Testis (tissue), 3 donors: ENCODE measurements around the gene ACSBG1. TPM values are rescaled to one million over a fixed set of nuclear protein-coding genes. Genes with fewer than 3 reads are reported as not detected.

ENCODE experiments used
- DNase-seq: peaks from one replicate; pipeline ENCODE4 v3.0.0-alpha.2; 2019
- H3K27ac ChIP-seq, 2 donors: fragments of 200-600 bp; sonication (generic); one replicate each; pipeline ENCODE4 v1.5.1; 2019
- H3K27me3 ChIP-seq: fragments of 200-600 bp; sonication (generic); one replicate; pipeline ENCODE4 v1.5.1; 2019
- H3K36me3 ChIP-seq: fragments of 200-600 bp; sonication (generic); one replicate; pipeline ENCODE4 v1.5.1; 2017; ENCODE audit warnings: low read depth; ENCODE audit errors: missing control alignments
- H3K4me1 ChIP-seq: fragments of 200-600 bp; sonication (generic); one replicate; pipeline ENCODE4 v1.5.1; 2019
- H3K4me3 ChIP-seq, 2 donors: fragments of 200-600 bp; sonication (generic); one replicate each; pipeline ENCODE4 v1.5.1; 2017 to 2019
- H3K9me3 ChIP-seq: fragments of 200-600 bp; sonication (generic); one replicate; pipeline ENCODE4 v1.5.1; 2017
- CTCF ChIP-seq, 3 experiments: fragments of 450-650 bp in 2 of 3; fragments of 200-600 bp in 1 of 3; sonication (generic) in 1 of 3; IDR thresholded peaks; one replicate each; pipeline ENCODE4 v1.5.1; 2016 to 2019; ENCODE audit warnings: antibody characterized with exemption in 3 of 3, mild to moderate bottlenecking in 2 of 3, moderate library complexity in 1 of 3
- POLR2A ChIP-seq: fragments of 450-650 bp; IDR thresholded peaks from one replicate; pipeline ENCODE4 v1.6.1; 2017; ENCODE audit warnings: antibody characterized with exemption, mild to moderate bottlenecking, moderate library complexity
- WGBS, 2 donors: methylation state at CpG; one replicate each; pipeline ENCODE4 v1.1.5; 2018; 5-methylcytosine and 5-hydroxymethylcytosine counted together
- intact Hi-C: fragments of 100-400 bp; cut with DNase I; formaldehyde crosslinking; loops from one replicate; pipeline ENCODE4 v1.15.1; 2023; ENCODE audit warnings: low total_unique reads
- polyA plus RNA-seq: library from polyadenylated mRNA; stranded (reverse); fragments of 350-450 nt; fragmentation: Illumina TruSeq; extraction: RNeasy Lipid Tissue Mini Kit (QIAGEN cat#74804); gene quantifications from one replicate; pipeline ENCODE4 v1.2.3, GENCODE V29; 2014; ENCODE audit warnings: low read depth, low replicate concordance; ENCODE audit not compliant: insufficient read depth
- total RNA-seq, 2 donors: library from RNA; depleted of rRNA; stranded (reverse); fragments of >200 nt; gene quantifications; one replicate each; pipeline ENCODE4 v1.2.3, GENCODE V29; 2016

Gene ACSBG1
- total and polyA plus RNA-seq, 3 donors from 2014 or later, result 12.2 to 25.2 (median 14.8) TPM

- Histone ChIP-seq H3K36me3 (no peaks in the 10 kb centered on the region), H3K4me1 (no peaks in the 10 kb centered on the region), H3K27ac (no peak overlapping the region), H3K4me3 (no peak overlapping the region), H3K9me3 (no peaks in the 10 kb centered on the region), H3K27me3 (no peaks in the 10 kb centered on the region)
- TF ChIP-seq CTCF (IDR thresholded peaks at IDR 0.05) (no peak), POLR2A (no peak)
- peak; percentile 8 for DNase-seq
- WGBS, 2 donors, result 95 to 96% methylated on average over 3 to 5 of the region's 5 CpGs
- intact Hi-C loops, result no loop called here
Measured at GRCh38 chr15:78182336-78182700, 52.0 kb downstream of the ACSBG1 start.

GRCh38 chr15:78179906-78180305 lies 54.5 kb downstream of the ACSBG1 start:
- Histone ChIP-seq H3K36me3 (no peaks in the 10 kb centered on the region), H3K9me3 (no peaks in the 10 kb centered on the region), H3K4me1 (peaks cover 2% of the 10 kb centered on the region), H3K27me3 (no peaks in the 10 kb centered on the region), H3K4me3 (no peak overlapping the region), H3K27ac (no peak overlapping the region)
- TF ChIP-seq POLR2A (no peak), CTCF (IDR thresholded peaks at IDR 0.05) (no peak)
- 96 to 97% methylated on average over 5 of the region's 5 CpGs for WGBS, 2 donors
- intact Hi-C loops, result no loop called here
- DNase-seq, result peak; percentile 3

GRCh38 chr15:78179286-78179840 lies 55.0 kb downstream of the ACSBG1 start:
- 91 to 92% methylated on average over 7 to 12 of the region's 12 CpGs for WGBS, 2 donors
- intact Hi-C loops, result no loop called here
- H3K27ac ChIP-seq, result no peak overlapping the region
- no peak for DNase-seq
- TF ChIP-seq POLR2A, result no peak
- TF ChIP-seq CTCF (IDR thresholded peaks at IDR 0.05), result no peak
- no peaks in the 10 kb centered on the region for H3K36me3 ChIP-seq
- no peaks in the 10 kb centered on the region for H3K27me3 ChIP-seq
- H3K9me3 ChIP-seq, result no peaks in the 10 kb centered on the region
- peaks cover 2% of the 10 kb centered on the region for H3K4me1 ChIP-seq
- H3K4me3 ChIP-seq, result no peak overlapping the region

GRCh38 chr15:78178064-78178463 lies 56.3 kb downstream of the ACSBG1 start:
- TF ChIP-seq POLR2A, result no peak
- no peak for TF ChIP-seq CTCF (IDR thresholded peaks at IDR 0.05)
- no peaks in the 10 kb centered on the region for H3K9me3 ChIP-seq
- H3K4me3 ChIP-seq, result no peak overlapping the region
- 84 to 88% methylated on average over 6 of the region's 6 CpGs for WGBS, 2 donors
- DNase-seq, result no peak
- no peaks in the 10 kb centered on the region for H3K36me3 ChIP-seq
- H3K27me3 ChIP-seq, result no peaks in the 10 kb centered on the region
- no peak overlapping the region for H3K27ac ChIP-seq
- intact Hi-C loops, result no loop called here
- peaks cover 2% of the 10 kb centered on the region for H3K4me1 ChIP-seq

- TF ChIP-seq POLR2A (no peak), CTCF (IDR thresholded peaks at IDR 0.05) (peak; percentile 23 to 71 (median 47))
- no peaks in the 10 kb centered on the region for H3K36me3 ChIP-seq
- WGBS, 2 donors, result 44 to 68% methylated on average over 7 to 12 of the region's 12 CpGs
- H3K9me3 ChIP-seq, result no peaks in the 10 kb centered on the region
- DNase-seq, result peak; percentile 75
- intact Hi-C loops, result no loop called here
- H3K27ac ChIP-seq, result no peak overlapping the region
- H3K27me3 ChIP-seq, result no peaks in the 10 kb centered on the region
- H3K4me3 ChIP-seq, result no peak overlapping the region
- peaks cover 2% of the 10 kb centered on the region for H3K4me1 ChIP-seq
Measured at GRCh38 chr15:78177447-78177873, 56.9 kb downstream of the ACSBG1 start.
